ENCODE data around the gene CYB5A. TPM values are rescaled to one million over a fixed set of nuclear protein-coding genes. Genes with fewer than 3 reads are reported as not detected.
A peak's percentile ranks its signal among the peaks of the same experiment; 100 is the strongest.
"Not testable (repeated sequence)": the region's sequence is repeated elsewhere in the genome, so short reads cannot be mapped to it uniquely, and the experiment has no call there.

Gene CYB5A
- total RNA-seq, 1 donor from 2014 or later: 101 TPM

DNA sequence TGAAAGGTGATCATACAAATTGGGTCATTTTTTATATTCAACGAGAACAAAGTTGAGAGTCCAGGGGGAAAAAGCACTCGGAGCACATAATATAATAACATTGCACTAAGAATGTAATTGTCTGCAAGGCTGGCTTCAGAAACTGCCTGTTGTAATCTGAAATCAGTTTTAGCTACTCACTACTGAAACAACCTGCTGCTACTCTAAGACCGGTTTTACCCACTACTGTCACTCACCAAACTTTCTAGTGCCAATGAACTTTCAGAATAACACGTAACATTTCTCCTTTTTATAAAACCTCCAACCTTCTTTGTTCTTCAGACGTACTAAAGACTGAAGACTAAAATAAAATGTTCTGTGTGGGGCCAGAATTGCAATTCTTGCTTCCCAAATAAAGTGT lies 11.5 kb upstream of the CYB5A start:
- ATAC-seq: no peak
- no peak for DNase-seq (ENCODE audit: missing footprints)
- intact Hi-C loops (cut with DNase I): no loop called here

DNA sequence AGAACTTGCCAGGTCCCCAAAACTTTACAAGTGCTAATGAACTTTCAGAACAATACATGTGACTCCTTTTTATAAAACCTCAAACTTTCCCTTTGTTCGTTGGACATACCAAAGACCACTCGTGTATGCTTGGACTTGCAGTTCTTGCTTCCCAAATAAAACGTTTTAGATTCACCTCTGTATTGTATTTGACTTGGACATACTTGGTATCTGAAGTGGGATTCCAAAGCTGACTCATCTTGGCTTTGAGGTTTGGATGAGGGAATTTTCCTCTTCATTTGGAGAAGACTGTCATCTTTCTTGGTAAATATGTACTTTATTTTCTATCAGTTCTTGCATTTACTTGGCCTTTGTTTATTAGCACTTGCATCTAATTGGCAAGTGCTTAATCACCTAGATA lies 8.0 kb upstream of the CYB5A start:
- intact Hi-C loops (cut with DNase I): no loop called here
- DNase-seq (ENCODE audit: missing footprints): no peak
- ATAC-seq: no peak

GRCh38 chr18:74299162-74299561 lies 7.4 kb upstream of the CYB5A start:
- no peak for DNase-seq (ENCODE audit: missing footprints)
- intact Hi-C loops (cut with DNase I): no loop called here
- no peak for ATAC-seq

GRCh38 chr18:74294526-74294925 lies 2.8 kb upstream of the CYB5A start:
- no peak for DNase-seq (ENCODE audit: missing footprints)
- intact Hi-C loops (cut with DNase I): no loop called here
- ATAC-seq: no peak

GRCh38 chr18:74292982-74293381 lies 1.2 kb upstream of the CYB5A start:
- ATAC-seq; DNase-seq (ENCODE audit: missing footprints); intact Hi-C loops (cut with DNase I): not testable (repeated sequence)

GRCh38 chr18:74292541-74292858 lies 737 bp upstream of the CYB5A start:
- intact Hi-C loops (cut with DNase I): no loop called here
- DNase-seq (ENCODE audit: missing footprints) (no peak), ATAC-seq (no peak)

DNA sequence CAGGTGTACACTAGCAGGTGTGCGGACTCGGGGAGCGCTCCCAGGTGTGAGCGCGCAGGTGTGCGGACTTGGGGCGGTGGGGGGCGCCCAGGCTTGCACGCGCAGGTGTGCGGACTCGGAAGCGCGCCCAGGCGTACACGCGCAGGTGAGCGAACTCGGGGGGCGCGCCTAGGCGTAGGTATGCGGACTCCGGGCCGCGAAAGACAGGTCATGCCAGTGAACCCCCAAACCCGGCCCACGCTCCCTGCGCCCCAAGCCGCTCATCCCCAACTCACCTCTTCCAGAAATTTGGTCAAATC lies 342 bp downstream of the CYB5A start:
- intact Hi-C loops (cut with DNase I): loop anchor here (2.0 kb wide), 1 partner anchor 35 kb away; no protein-coding TSS in a partner anchor
- DNase-seq (ENCODE audit: missing footprints) (no peak), ATAC-seq (no peak)

GRCh38 chr18:74290794-74291471 lies 830 bp downstream of the CYB5A start:
- no peak for DNase-seq (ENCODE audit: missing footprints)
- peak; percentile 33 for ATAC-seq
- intact Hi-C loops (cut with DNase I): loop anchor here (2.0 kb wide), 1 partner anchor 34 kb away; no protein-coding TSS in a partner anchor

DNA sequence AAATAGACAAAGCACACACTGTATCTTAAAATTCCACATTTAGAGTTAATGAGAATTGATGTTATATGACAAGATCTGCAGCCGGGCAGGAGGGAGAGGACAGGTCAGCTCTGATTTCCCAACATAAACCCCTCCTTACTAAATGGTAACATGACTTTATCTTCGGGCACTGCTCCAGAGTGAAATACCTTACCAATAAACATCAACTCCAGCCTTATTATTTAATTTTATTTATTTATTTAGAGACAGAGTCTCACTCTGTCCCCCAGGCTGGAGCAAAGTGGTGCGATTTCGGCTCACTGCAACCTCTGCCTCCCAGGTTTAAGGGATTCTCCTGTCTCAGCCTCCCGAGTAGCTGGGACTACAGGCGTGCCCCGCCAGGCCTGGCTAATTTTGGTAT lies 1.7 kb downstream of the CYB5A start:
- intact Hi-C loops (cut with DNase I): loop anchor here (2.0 kb wide), 1 partner anchor 33 kb away; no protein-coding TSS in a partner anchor
- no peak for ATAC-seq

GRCh38 chr18:74289137-74289536 lies 2.6 kb downstream of the CYB5A start:
- ATAC-seq: no peak
- DNase-seq (ENCODE audit: missing footprints): no peak
- intact Hi-C loops (cut with DNase I): no loop called here

More for the DNA sequence above, 1.7 kb downstream of the CYB5A start:
- no peak for DNase-seq (ENCODE audit: missing footprints)

DNA sequence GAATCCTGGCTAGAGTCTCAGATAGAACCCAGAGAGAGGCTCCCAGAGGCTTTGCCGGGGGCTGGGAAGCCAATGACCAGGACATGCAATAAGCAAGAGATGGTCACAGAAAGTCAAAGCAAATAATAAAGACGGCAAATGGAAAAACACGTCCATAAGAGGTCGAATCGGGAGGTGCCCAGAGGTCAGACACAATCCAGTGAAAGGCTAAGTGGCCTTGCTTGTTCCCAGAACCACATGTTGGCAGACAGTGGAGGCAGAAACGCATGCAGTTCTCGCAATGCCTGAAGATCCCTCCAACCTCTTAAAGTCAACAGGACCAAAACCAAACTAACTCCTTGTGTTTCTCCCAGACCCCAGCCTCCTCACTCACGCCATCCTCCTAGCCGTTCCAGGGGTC lies 3.0 kb downstream of the CYB5A start:
- peak; percentile 27 for DNase-seq (ENCODE audit: missing footprints)
- intact Hi-C loops (cut with DNase I): no loop called here

DNA sequence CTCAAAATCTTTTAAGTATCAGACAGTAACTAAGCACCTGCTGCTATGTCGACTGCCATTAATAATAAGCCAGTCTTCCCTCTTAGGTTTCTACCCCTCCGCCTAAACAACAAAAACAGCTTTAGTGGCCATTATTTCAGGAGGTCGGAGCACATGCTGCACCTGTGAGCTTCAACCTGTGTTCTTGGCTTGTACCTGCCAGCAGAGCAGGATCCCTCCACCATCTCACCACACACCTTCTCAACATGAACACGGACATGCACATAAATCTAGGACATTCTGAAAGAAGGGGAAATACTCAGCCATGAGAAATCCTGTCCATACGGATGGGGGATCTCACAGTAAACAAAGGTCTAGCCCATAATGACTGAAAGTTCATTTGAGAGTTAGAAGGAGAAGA lies 3.7 kb downstream of the CYB5A start:
- DNase-seq (ENCODE audit: missing footprints) (no peak), ATAC-seq (no peak)
- intact Hi-C loops (cut with DNase I): no loop called here

More for the DNA sequence above, 3.0 kb downstream of the CYB5A start:
- ATAC-seq: no peak

GRCh38 chr18:74286856-74287255 lies 4.9 kb downstream of the CYB5A start:
- ATAC-seq: no peak
- intact Hi-C loops (cut with DNase I): no loop called here
- DNase-seq (ENCODE audit: missing footprints): no peak

GRCh38 chr18:74286106-74286855 lies 5.5 kb downstream of the CYB5A start:
- intact Hi-C loops (cut with DNase I): no loop called here
- DNase-seq (ENCODE audit: missing footprints): no peak

GRCh38 chr18:74285583-74285982 lies 6.2 kb downstream of the CYB5A start:
- intact Hi-C loops (cut with DNase I); ATAC-seq; DNase-seq (ENCODE audit: missing footprints): not testable (repeated sequence)

More at GRCh38 chr18:74286106-74286855, 5.5 kb downstream of the CYB5A start:
- no peak for ATAC-seq

- ATAC-seq: no peak
- intact Hi-C loops (cut with DNase I): no loop called here
- no peak for DNase-seq (ENCODE audit: missing footprints)
Observed at GRCh38 chr18:74284980-74285355, 6.8 kb downstream of the CYB5A start.

- peak; percentile 78 for ATAC-seq
- intact Hi-C loops (cut with DNase I): no loop called here
- DNase-seq (ENCODE audit: missing footprints): peak; percentile 55
Observed at GRCh38 chr18:74284191-74284979, 7.4 kb downstream of the CYB5A start.

- ATAC-seq (no peak), DNase-seq (ENCODE audit: missing footprints) (peak; percentile 56)
- intact Hi-C loops (cut with DNase I): no loop called here
Observed at GRCh38 chr18:74283646-74284045, 8.1 kb downstream of the CYB5A start.

DNA sequence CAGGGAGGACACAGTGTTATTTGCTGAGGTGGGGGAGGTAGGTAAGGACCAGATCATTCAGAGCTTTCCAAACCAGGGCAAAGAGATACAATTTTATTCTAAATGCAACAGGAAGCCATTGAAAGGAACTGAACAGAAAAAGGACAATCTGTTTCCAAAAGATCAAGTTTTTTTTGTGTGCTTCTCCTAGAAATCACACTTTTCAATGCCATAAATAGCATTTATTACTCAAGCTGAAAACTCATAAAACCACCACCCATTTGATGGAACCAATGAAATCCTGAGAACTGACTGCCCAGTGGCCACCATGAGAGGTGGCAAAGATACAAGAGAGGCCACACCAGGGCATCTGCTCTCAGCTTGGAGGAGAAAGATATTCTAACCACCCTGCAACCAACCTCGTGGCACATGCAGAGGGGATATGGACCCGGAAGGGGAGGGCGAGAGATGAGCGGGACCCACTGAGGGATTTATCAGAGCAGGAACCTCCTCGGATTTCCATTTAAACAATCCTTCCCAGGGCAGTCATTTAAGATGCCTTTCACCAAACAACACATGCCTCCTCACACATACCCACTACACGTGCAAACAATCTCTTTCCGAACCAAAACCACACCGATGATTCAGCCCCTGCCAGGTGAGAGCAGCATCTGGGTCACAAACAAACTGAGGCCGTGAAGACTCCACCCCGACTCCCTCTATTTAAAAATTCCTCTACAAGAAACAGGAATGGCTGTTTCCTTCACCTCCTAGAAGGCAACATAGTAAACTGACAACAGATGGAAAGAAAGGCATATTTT lies 8.8 kb downstream of the CYB5A start:
- ATAC-seq: no peak
- intact Hi-C loops (cut with DNase I): no loop called here

More for the DNA sequence above, 8.8 kb downstream of the CYB5A start:
- no peak for DNase-seq (ENCODE audit: missing footprints)

All from Right ventricle myocardium inferior (tissue), 1 donor.